NB4 (cell line): ENCODE results near the gene PHF11.

Experiments used
- MYC ChIP-seq: IDR thresholded peaks from 2 replicates; pipeline ENCODE4 v1.6.1; 2011; ENCODE audit warnings: low read depth, low read length
- POLR2A ChIP-seq: IDR thresholded peaks from 2 replicates; pipeline ENCODE4 v1.6.1; 2011; ENCODE audit warnings: mild to moderate bottlenecking; ENCODE audit not compliant: insufficient read length; ENCODE audit errors: extremely low read depth
- TF ChIP-seq, protein P1 (sequence below): IDR thresholded peaks from one replicate; pipeline ENCODE4 v1.5.1; 2012; ENCODE audit warnings: low read depth, low read length
- TF ChIP-seq, protein P2 (sequence below): IDR thresholded peaks from 2 replicates; pipeline ENCODE4 v1.6.1; 2011; ENCODE audit warnings: low read depth, low read length

DNA sequence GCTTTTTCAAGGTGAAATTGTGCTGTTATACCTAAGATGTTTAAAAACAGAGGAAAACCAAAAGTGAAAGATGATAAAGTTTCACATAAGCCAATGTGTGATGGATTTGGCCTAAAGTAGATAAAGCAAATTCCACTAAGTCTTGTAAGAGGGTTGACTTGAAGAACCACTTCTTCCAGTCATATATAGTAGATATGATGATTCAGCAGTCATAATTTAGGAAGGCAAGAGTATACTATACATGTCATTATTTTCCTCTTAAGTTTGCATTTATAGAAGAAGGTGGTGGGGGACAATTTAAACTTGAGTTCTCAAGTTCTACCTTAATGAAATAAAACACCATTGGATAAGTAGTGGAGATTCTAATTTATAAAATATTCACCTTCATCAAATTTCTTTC is 37.3 kb downstream of the PHF11 start:
- TF ChIP-seq POLR2A (no peak), MYC (no peak)
- TF ChIP-seq, protein P1, sequence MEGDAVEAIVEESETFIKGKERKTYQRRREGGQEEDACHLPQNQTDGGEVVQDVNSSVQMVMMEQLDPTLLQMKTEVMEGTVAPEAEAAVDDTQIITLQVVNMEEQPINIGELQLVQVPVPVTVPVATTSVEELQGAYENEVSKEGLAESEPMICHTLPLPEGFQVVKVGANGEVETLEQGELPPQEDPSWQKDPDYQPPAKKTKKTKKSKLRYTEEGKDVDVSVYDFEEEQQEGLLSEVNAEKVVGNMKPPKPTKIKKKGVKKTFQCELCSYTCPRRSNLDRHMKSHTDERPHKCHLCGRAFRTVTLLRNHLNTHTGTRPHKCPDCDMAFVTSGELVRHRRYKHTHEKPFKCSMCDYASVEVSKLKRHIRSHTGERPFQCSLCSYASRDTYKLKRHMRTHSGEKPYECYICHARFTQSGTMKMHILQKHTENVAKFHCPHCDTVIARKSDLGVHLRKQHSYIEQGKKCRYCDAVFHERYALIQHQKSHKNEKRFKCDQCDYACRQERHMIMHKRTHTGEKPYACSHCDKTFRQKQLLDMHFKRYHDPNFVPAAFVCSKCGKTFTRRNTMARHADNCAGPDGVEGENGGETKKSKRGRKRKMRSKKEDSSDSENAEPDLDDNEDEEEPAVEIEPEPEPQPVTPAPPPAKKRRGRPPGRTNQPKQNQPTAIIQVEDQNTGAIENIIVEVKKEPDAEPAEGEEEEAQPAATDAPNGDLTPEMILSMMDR, result no peak
- TF ChIP-seq, protein P2, sequence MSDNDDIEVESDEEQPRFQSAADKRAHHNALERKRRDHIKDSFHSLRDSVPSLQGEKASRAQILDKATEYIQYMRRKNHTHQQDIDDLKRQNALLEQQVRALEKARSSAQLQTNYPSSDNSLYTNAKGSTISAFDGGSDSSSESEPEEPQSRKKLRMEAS, result no peak
